ENCODE data around the gene AFAP1. TPM values are rescaled to one million over a fixed set of nuclear protein-coding genes. Genes with fewer than 3 reads are reported as not detected.

The AFAP1 gene
- total RNA-seq, 4 donors from 2014 or later = 15.8 to 42.9 (median 31.3) TPM

GRCh38 chr4:7879127-7879526 lies 60.5 kb downstream of the AFAP1 start:
- no peak for TF ChIP-seq CTCF (IDR thresholded peaks at IDR 0.05)

GRCh38 chr4:7878323-7878722 lies 61.3 kb downstream of the AFAP1 start:
- Histone ChIP-seq H3K4me3 (no peak overlapping the region), H3K4me1 (peaks cover 0 to 32% (median 0%) of the 10 kb centered on the region in 4 donors), H3K9me3 (no peaks in the 10 kb centered on the region), H3K36me3 (no peaks in the 10 kb centered on the region), H3K27ac (peak overlapping the region in 1 of 4 donors; percentile 56), H3K27me3 (no peaks in the 10 kb centered on the region)
- no peak for TF ChIP-seq CTCF (IDR thresholded peaks at IDR 0.05)
- no peak for TF ChIP-seq POLR2A (IDR thresholded peaks at IDR 0.05)
- no peak for DNase-seq

More at GRCh38 chr4:7879127-7879526, 60.5 kb downstream of the AFAP1 start:
- H3K36me3 ChIP-seq = no peaks in the 10 kb centered on the region
- peaks cover 0 to 32% (median 0%) of the 10 kb centered on the region in 4 donors for H3K4me1 ChIP-seq
- H3K9me3 ChIP-seq = no peaks in the 10 kb centered on the region
- DNase-seq = no peak
- H3K27ac ChIP-seq = no peak overlapping the region
- H3K27me3 ChIP-seq = no peaks in the 10 kb centered on the region
- H3K4me3 ChIP-seq = no peak overlapping the region

GRCh38 chr4:7877176-7877575 lies 62.5 kb downstream of the AFAP1 start:
- Histone ChIP-seq H3K36me3 (no peaks in the 10 kb centered on the region), H3K9me3 (no peaks in the 10 kb centered on the region), H3K27me3 (no peaks in the 10 kb centered on the region), H3K27ac (peak overlapping the region in 3 of 4 donors; percentile 10 to 56 (median 26)), H3K4me1 (peaks cover 0 to 32% (median 0%) of the 10 kb centered on the region in 4 donors), H3K4me3 (no peak overlapping the region)
- DNase-seq = no peak
- no peak for TF ChIP-seq CTCF (IDR thresholded peaks at IDR 0.05)
- TF ChIP-seq POLR2A (IDR thresholded peaks at IDR 0.05) = no peak

- peak overlapping the region in 3 of 4 donors; percentile 10 to 56 (median 36) for H3K27ac ChIP-seq
- no peaks in the 10 kb centered on the region for H3K36me3 ChIP-seq
- DNase-seq = no peak
- peaks cover 0 to 32% (median 0%) of the 10 kb centered on the region in 4 donors for H3K4me1 ChIP-seq
- TF ChIP-seq CTCF (IDR thresholded peaks at IDR 0.05) (peak in 3 of 6 experiments; percentile 1 to 19 (median 5)), POLR2A (IDR thresholded peaks at IDR 0.05) (no peak)
- H3K9me3 ChIP-seq = no peaks in the 10 kb centered on the region
- no peak overlapping the region for H3K4me3 ChIP-seq
- H3K27me3 ChIP-seq = no peaks in the 10 kb centered on the region
Observed at GRCh38 chr4:7876201-7876875, 63.3 kb downstream of the AFAP1 start.

GRCh38 chr4:7874838-7875237 lies 64.8 kb downstream of the AFAP1 start:
- H3K36me3 ChIP-seq = peaks cover 0 to 9% (median 0%) of the 10 kb centered on the region in 3 donors
- no peak overlapping the region for H3K4me3 ChIP-seq
- no peaks in the 10 kb centered on the region for H3K9me3 ChIP-seq
- DNase-seq = no peak
- H3K4me1 ChIP-seq = peaks cover 0 to 28% (median 0%) of the 10 kb centered on the region in 4 donors
- no peak overlapping the region for H3K27ac ChIP-seq
- H3K27me3 ChIP-seq = no peaks in the 10 kb centered on the region
- no peak for TF ChIP-seq CTCF (IDR thresholded peaks at IDR 0.05)
- TF ChIP-seq POLR2A (IDR thresholded peaks at IDR 0.05) = no peak

Data from Peyer's patch (tissue), 4 donors.